Frontal cortex (tissue), 4 donors: ENCODE data around the gene NFKBIE. TPM values are rescaled to one million over a fixed set of nuclear protein-coding genes. Genes with fewer than 3 reads are reported as not detected.

Experiments used
- DNase-seq, 2 donors: peaks; one replicate each; pipeline ENCODE4 v3.0.0; 2012; ENCODE audit warnings: low spot score in 2 of 2
- FAIRE-seq: peaks from 2 replicates; lab custom pipeline; 2012; peaks lifted over from hg19 to GRCh38; lab: Jason Lieb, UNC
- total RNA-seq: library from RNA; depleted of rRNA; stranded (reverse); fragments of >200 nt; gene quantifications from one replicate; pipeline ENCODE4 v1.2.3, GENCODE V29; 2014
- donor health status: control.
- donor health status: control.
- donor health status: control.

Gene NFKBIE
- total RNA-seq, 1 donor from 2014 or later = 8.2 TPM

- no peak for FAIRE-seq
- DNase-seq = no peak
Observed at GRCh38 chr6:44262467-44263353, 2.6 kb downstream of the NFKBIE start.

- no peak for FAIRE-seq
- DNase-seq = no peak
Observed at GRCh38 chr6:44261581-44261980, 3.8 kb downstream of the NFKBIE start.

- FAIRE-seq = no peak
- no peak for DNase-seq
Observed at GRCh38 chr6:44260451-44261297, 4.7 kb downstream of the NFKBIE start.

GRCh38 chr6:44260011-44260410 lies 5.3 kb downstream of the NFKBIE start:
- no peak for DNase-seq
- no peak for FAIRE-seq

DNA sequence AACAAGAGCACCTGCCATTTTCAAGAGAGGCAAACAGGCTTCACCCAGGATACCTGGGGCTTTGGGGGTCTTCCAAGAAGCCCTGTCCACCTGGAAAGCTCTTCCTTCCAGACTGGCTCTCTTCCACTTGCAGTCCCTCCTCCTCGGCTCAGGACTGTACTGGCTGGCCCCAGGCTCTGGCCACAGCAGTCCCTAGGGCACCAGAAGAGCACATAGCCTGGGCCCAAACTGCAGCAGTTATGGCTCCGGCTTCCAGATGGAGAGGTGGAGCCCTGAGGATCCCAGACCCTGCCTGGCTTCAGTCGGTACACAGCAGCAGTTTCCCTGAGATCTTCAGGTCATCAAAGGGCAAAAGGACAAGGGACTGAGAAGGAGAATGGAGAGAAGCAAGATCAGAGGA lies 6.4 kb downstream of the NFKBIE start:
- no peak for FAIRE-seq

GRCh38 chr6:44258325-44258863 lies 7.0 kb downstream of the NFKBIE start:
- FAIRE-seq = no peak
- no peak for DNase-seq

More for the DNA sequence above, 6.4 kb downstream of the NFKBIE start:
- DNase-seq = no peak

- DNase-seq (no peak), FAIRE-seq (no peak)
Observed at GRCh38 chr6:44257753-44258324, 7.5 kb downstream of the NFKBIE start.

DNA sequence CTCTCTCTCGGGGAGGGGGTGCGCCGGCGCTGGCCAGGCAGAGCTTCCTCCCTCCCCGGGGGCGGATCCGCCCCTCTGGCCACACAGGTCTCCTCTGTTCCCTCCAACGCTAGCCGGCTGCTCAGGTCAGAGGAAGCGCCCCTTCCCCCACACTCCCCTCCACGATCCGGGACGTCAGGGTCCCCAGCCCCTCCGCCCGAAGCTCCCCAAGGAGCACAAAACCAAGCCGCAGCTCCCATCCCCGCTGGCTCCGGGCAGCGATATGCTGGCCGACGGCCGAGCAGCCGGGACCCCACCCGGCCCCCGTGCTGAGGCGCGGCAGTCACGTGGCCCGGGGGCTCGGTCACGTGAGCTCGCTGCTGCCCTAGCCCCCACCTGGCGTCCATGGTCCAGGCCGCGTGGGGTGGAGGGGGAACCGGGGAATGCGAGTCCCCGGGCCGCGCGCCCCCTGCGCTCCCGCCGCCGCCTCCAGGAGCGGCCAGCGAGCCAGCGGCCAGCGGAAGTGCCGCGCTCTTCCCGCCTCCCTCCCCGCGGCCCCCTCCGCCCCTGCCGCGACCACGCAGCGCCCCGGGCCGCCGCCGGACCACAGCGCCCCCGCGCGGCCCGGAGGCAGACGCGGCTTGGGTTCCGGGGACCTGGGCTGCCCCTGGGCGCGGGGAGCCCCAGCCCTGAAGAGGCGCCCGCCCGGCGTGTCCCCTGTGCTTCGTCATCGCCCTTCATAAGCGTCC lies 8.2 kb downstream of the NFKBIE start, which contains the start of gene SLC35B2:
Gene SLC35B2, minus strand, starts transcription at position 504 of the 728 bp plus-strand sequence. Its CDS starts 118 bp downstream, at position 386.
- FAIRE-seq (no peak), DNase-seq (peak; percentile 86 to 90)

DNA sequence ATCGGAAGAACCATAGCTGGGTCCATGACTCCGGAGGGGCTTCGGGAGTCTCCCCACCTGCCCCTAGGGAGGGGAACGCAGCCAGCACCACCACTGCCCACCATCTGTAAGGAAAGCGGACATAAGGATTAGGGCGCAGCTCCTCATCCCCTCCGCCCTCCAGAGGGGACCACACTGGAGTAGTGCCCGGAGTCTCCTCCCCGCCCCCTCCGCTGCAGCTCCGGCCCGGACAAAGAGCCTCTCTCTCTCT lies 8.7 kb downstream of the NFKBIE start:
- DNase-seq (no peak), FAIRE-seq (no peak)

GRCh38 chr6:44255871-44256774 lies 9.2 kb downstream of the NFKBIE start:
- DNase-seq = no peak
- no peak for FAIRE-seq

GRCh38 chr6:44255105-44255808 lies 10.1 kb downstream of the NFKBIE start:
- no peak for FAIRE-seq
- DNase-seq = no peak

DNA sequence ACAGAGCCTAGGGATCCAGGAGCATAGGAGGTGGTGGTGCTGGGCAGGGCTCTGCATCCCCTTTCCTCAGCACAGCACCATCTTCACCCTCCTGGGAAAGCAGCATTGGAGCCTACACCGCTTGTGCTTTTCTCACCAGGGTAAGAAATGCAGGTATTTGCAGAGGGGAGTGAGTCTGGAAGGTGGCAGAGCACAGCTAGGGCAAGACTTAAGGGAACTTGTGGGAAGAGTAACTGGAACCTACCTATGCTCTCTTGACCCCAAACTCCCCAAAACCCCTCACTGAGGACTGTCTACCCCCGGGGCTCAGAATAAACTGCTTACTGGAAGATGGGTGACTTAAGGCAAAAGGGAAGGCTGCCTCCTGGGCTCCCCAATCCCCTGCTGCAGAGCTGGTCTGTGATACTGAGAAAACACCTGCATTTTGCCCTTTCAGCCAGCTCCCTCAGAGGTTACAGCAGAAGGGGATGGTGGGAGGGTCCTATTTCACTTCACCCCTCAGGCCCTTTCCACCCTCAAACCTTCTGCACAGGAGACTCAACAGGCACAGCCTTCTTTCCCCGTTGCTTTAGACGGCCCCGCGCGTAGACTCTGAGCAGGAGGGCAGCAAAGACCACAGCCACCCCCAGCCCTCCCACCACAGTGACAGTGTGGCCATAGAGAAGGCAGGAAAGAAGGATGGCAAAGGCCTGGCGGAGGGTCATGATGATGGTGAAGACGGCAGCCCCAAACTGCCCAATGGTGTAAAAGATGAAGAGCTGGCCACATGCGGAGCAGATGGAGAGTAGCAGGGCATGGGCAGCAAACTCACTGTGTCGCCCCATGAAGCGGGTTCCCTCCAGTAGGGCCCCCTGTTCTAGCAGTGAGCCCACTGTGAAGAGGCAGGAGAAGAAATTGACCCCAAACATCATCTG lies 10.9 kb downstream of the NFKBIE start:
- DNase-seq (no peak), FAIRE-seq (no peak)

DNA sequence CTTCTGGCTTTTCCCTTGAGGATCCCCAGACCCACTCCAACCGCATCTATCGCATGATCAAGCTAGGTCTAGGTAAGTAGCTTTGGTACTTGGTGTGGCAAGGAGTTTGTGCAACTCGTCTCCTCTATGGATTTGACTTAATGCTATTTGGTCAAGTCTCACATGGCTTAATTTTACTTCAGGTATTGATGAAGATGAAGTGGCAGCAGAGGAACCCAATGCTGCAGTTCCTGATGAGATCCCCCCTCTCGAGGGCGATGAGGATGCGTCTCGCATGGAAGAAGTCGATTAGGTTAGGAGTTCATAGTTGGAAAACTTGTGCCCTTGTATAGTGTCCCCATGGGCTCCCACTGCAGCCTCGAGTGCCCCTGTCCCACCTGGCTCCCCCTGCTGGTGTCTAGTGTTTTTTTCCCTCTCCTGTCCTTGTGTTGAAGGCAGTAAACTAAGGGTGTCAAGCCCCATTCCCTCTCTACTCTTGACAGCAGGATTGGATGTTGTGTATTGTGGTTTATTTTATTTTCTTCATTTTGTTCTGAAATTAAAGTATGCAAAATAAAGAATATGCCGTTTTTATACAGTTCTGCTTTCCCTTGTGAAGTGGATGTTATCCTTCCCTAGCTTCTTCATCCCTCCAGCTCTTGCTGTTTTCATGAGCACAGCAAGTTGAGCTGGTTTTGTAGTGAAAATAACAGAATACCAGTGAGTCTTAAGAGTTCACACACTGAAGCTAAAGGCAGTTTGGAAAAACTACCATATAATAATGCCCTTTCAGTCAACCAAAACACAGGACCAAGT lies 11.8 kb downstream of the NFKBIE start:
- DNase-seq (no peak), FAIRE-seq (no peak)

DNA sequence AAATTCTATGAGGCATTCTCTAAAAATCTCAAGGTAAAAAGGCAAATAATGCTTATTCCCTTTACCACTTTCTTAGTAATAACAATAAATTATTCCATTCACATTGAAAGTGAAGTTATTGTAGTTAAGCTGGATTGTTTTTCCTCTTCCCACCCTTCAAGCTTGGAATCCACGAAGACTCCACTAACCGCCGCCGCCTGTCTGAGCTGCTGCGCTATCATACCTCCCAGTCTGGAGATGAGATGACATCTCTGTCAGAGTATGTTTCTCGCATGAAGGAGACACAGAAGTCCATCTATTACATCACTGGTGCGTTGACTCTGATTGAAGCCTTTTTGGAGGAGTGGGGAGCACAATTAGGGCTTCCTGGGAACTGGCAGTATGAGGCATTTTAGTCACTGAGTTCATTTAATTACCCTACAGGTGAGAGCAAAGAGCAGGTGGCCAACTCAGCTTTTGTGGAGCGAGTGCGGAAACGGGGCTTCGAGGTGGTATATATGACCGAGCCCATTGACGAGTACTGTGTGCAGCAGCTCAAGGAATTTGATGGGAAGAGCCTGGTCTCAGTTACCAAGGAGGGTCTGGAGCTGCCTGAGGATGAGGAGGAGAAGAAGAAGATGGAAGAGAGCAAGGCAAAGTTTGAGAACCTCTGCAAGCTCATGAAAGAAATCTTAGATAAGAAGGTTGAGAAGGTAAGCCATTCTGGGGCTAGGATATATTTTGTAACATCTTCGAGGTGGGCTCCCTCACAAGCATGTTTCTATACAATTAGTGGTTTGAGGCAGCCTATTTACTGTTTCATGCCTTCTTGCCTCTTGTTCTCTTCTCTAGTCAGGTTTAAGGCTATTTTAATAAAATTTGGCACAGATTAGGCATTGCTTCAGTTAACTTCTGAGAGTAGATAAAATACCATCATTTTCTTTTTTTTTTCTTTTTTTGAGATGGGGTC lies 13.5 kb downstream of the NFKBIE start:
- FAIRE-seq (no peak), DNase-seq (no peak)

- no peak for FAIRE-seq
- no peak for DNase-seq
Observed at GRCh38 chr6:44250718-44251123, 14.6 kb downstream of the NFKBIE start.
